ENCODE results near the gene PLCB1.

Gene PLCB1

GRCh38 chr20:8720089-8720488 lies 588.0 kb downstream of the PLCB1 start:
- DNase-seq (ENCODE audit: low spot score) = peak; percentile 6

DNA sequence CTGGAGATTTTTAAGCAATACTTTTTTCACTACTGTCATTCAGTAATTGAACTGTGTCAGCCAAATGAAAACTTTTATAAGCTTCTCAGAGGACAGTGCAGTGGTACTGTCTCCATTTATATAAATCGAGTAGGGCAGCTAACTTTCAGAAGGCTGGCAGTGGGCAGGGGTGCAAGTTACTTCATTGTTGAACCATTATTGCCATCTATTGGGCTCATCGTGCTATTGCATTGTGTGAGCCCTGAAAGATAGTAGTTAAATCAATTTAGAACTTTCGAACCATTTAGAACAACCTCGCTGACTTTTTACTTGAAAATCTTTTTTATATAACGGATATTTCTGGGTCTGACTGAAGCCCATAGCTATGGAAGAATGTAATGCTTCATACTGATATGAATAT lies 589.0 kb downstream of the PLCB1 start:
- peak; percentile 52 for DNase-seq (ENCODE audit: low spot score)

- DNase-seq (ENCODE audit: low spot score) = peak; percentile 55
Measured at GRCh38 chr20:8722277-8722928, 590.3 kb downstream of the PLCB1 start.

DNA sequence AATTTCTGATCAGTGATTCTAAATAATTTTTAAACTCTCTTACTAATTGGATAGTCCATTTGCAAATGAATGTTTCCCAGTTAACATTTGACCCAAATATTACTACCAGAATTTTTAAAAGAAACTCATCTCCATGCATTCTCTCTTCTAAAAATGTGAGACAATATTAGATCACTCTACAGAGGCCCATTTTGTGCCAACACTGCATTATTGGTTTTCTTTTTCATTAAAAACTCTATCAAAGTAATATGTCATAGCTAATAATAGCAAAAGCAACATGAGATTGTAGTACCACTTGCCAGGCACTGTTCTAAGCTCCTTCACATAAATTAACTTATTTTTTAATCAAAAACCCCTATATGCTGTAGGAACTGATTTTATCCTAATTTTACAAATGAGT lies 591.2 kb downstream of the PLCB1 start:
- no peak for DNase-seq (ENCODE audit: low spot score)

DNA sequence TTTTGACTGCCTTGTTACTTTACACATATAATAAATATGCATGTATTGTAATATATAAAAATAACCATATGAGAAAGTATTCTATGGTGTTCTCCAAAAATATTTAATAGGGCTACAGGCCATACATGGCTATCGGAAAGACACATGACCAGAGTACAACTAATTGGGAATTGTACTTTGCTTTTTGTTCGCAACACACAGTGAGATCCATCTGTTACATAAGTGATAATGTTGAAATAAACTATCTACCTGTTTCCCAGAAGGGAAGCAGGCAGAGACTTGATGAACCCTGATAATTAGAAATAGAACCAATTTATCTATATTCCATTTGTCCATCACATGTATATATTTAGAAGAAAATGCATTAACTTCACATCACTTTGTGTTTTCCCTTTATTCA lies 592.8 kb downstream of the PLCB1 start:
- DNase-seq (ENCODE audit: low spot score) = no peak

DNA sequence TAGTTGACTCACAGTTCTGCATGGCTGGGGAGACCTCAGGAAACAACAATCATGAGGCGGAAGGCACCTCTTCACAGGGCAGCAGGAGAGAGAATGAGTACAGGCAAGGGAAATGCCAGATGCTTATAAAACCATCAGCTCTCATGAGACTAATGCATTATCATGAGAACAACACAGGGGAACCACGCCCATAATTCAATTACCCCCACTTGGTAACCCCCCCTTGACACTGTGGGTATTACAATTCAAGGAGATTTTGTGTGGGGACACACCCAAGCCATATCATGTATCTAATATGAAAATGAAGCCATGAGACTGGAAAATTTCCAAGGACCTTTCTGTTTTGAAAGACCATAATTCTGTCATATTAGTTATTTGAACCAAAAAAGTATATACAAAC lies 594.4 kb downstream of the PLCB1 start:
- no peak for DNase-seq (ENCODE audit: low spot score)

DNA sequence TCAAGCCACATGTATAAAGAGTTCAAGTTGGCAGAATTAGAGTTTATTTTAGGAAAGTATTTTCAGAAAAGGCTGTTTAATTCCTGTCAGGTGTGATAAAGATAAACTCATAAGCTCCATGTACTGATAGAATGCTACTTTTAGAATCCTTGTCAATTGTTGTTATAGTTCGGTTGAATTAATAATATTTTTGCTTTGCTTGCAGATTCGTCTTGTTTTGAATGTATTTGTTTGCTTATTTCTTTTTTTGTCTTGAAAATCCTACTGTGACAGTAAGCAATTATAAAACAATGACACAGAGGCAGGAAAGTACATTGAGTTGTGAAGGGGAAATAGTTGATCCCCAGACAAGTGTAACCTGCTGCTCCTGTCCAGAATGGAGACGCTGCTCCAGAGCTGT lies 602.9 kb downstream of the PLCB1 start:
- DNase-seq (ENCODE audit: low spot score) = no peak

DNA sequence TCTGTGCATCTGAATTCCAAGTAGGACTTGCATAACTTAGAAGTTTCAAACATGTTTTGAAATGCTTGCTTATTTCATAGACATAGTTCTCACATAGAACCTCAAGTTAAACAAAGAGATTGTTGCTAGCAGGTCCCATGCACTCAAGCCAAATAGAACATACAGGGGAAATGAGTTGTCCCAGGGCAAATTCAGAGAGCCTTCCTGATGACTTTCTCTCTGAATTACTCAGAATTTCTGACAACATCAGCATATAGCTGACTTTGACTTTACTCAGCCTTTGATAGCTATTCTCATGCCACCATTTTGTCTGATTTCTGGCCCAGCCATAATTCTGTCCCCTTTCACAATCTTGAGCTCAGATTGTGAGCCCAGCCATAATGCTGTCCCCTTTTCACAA lies 603.6 kb downstream of the PLCB1 start:
- no peak for DNase-seq (ENCODE audit: low spot score)

- DNase-seq (ENCODE audit: low spot score) = no peak
Measured at GRCh38 chr20:8740265-8740664, 608.2 kb downstream of the PLCB1 start.

DNA sequence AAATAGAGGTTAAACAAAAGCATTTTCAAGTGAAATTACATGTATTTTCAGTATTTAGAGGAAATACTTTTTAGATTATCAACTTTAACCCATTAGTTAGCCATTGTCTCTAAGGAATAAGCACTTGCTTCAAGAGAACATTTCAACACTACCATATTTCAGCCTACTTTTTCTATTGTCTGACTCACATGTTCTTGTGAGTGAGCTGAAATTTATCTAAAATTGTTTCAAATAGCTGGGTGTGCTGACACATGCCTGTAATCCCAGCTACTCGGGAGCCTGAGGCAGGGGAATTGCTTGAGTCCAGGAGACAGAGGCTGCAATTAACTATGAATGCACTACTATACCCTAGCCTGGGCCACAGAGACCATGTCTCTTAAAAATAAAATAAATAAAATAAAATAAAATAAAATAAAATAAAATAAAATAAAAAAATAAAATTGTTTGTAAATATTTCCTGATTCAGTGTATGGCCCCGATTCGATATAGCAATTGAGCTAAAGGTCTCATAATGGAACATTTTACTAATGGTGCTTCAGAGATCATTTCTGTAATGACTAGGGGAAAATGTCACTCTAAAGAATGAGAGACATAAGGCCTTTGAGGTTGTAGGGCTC lies 612.3 kb downstream of the PLCB1 start:
- no peak for DNase-seq (ENCODE audit: low spot score)

DNA sequence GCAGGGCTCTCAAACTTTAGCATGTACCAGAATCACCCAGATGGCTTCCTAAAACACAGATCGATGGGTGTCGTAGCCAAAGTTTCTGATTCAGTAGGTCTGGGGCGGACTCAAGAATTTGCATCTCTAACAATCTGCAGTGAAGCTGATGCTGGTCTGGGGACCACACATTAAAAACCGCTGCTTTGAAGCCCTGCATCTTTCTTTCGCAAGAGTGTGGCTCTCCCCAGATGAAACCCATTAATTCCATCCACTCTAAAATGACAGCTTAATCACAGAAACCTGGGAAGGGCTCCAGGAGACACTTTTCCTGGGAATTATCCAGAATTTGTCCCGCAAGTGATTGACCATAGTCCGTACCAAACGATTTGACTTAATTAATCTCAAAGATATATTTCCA lies 617.0 kb downstream of the PLCB1 start:
- DNase-seq (ENCODE audit: low spot score) = peak; percentile 57

GRCh38 chr20:8749986-8750385 lies 617.9 kb downstream of the PLCB1 start:
- DNase-seq (ENCODE audit: low spot score) = peak; percentile 44

DNA sequence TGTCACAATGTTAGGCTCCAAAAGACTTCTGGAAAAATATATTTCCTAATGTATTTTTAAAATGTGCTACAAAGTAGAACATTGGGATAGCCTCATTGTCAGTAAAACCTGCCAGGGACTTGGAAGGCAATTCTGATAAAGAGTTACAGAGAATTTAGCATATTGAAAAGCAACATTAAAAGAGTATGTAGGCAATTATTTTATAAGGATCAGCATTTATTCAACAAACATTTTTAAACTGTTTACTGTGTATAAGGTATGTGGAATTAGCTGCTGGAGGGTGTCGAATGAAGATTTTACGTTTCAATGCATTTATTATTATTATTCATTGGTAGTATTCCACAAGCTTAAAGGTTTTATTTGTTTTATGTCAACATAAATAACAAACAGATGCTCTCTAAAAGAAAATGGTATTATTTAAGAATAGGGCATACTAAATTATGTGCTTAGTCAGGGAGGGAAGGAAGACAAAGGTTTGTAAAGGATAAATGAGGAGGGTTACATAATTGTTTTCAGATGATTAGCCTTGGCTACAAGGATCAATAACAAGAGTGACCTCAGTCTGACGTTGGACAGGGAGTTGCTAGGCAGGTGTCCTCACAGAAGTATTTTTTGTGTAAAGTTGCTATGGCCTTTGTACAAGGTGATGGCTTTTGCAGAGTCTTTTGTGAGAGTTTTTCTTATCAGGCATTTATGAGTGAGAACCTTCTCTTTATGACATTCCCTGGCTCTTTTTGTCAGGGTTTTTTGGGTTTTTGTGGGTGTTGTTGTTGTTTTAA lies 623.5 kb downstream of the PLCB1 start:
- no peak for DNase-seq (ENCODE audit: low spot score)

GRCh38 chr20:8756410-8756809 lies 624.3 kb downstream of the PLCB1 start:
- peak; percentile 95 for DNase-seq (ENCODE audit: low spot score)

DNA sequence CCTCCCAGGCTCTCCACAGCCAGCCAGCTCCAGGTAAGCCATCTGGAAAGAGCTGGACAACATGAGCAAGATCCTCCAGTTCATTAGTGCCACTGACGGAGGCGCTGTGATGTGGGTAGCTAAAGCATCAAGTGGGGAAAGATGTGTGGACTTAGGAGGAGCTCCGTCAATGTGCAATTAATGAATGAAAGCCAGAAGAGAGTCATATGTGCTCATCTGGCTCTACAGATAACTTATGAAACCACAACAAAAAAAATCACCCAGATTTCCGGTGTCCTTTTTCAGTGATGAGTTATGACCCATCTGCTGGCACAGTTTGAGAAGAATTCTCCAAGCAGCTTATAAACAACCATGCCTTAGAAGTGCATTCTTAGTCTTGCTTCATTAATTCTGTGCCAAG lies 625.1 kb downstream of the PLCB1 start:
- peak; percentile 80 for DNase-seq (ENCODE audit: low spot score)

GRCh38 chr20:8764344-8764962 lies 632.4 kb downstream of the PLCB1 start:
- DNase-seq (ENCODE audit: low spot score) = no peak

GRCh38 chr20:8766868-8767390 lies 634.9 kb downstream of the PLCB1 start:
- DNase-seq (ENCODE audit: low spot score) = no peak

DNA sequence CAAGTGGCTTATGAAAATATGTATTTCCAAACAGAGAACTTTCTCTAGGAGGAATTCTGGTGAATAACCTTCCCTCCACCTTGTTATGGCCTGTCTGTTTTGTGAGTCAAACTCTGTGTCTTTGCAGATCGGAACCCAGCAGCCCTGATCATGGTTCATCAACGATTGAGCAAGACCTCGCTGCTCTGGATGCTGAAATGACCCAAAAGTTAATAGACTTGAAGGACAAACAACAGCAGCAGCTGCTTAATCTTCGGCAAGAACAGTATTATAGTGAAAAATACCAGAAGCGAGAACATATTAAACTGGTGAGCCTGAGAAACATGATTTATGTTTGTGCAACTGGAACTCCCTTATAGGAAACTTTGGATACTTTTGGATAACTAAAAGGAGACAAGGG lies 642.3 kb downstream of the PLCB1 start:
- DNase-seq (ENCODE audit: low spot score) = no peak

DNA sequence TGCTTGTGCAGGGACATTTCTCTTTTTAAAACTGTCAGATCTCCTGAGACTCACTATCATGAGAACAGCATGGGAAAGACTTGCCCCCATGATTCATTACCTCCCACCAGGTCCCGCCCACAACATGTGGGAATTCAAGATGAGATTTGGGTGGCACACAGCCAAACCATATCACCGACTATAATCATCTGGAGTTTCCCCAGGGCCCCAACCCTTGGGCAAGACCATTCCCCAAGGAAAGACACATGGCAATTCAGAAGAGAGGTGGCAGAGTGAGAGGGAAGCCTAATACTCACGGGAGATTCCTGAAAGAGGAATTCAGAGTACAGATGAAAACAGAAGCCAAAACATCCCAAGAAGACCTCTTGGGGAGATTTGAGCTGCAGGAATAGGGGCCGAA lies 645.8 kb downstream of the PLCB1 start:
- no peak for DNase-seq (ENCODE audit: low spot score)

- no peak for DNase-seq (ENCODE audit: low spot score)
Measured at GRCh38 chr20:8778387-8778786, 646.3 kb downstream of the PLCB1 start.

DNA sequence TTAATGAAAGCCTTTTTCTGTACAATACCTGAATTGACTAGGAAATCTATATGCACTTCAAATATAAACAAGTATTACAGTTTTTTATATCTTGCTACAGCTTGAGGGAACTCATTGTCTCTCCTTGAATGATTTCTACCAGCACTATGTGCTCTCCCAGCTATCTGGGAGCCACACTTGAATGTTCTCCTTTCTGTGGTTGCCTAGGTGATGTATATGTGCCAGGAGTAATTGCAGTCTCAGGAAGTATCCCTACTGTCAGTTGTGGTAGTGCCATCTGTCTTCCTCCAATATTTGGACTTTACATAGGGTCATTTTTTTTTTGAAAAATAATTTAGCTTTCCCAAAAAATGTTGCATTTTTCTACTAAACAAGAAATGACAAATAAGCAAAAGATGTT lies 648.8 kb downstream of the PLCB1 start:
- DNase-seq (ENCODE audit: low spot score) = no peak

GRCh38 chr20:8782804-8783203 lies 650.7 kb downstream of the PLCB1 start:
- peak; percentile 76 for DNase-seq (ENCODE audit: low spot score)

DNA sequence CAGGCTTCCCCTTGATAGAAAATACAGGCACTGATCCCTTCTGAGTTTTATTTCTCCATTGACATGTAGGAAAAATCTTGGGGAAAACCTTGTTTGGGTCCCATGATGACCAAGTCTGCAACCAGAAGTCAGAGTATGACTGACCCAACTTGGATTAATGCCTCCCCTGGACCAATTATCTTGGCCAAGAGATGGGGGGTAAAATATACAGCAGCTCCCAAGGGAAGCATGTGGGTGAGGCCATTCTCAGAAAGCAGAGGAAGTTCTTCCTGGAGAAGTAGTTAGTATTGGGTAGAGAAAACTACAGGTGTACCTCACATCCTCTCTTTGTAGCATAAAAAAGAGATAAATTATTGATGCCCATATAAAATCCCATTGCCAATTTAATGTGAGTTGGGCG lies 651.7 kb downstream of the PLCB1 start:
- no peak for DNase-seq (ENCODE audit: low spot score)

Data from AG08395 (cell line).